Measurements from ENCODE around the gene ZNF573. TPM values are rescaled to one million over a fixed set of nuclear protein-coding genes. Genes with fewer than 3 reads are reported as not detected.

Gene ZNF573
- total and polyA plus RNA-seq, 2 of the 13 experiments (the other 11 are each of a cell fraction or from before 2014, with no cell fraction given): 3.1 to 9.3 TPM

DNA sequence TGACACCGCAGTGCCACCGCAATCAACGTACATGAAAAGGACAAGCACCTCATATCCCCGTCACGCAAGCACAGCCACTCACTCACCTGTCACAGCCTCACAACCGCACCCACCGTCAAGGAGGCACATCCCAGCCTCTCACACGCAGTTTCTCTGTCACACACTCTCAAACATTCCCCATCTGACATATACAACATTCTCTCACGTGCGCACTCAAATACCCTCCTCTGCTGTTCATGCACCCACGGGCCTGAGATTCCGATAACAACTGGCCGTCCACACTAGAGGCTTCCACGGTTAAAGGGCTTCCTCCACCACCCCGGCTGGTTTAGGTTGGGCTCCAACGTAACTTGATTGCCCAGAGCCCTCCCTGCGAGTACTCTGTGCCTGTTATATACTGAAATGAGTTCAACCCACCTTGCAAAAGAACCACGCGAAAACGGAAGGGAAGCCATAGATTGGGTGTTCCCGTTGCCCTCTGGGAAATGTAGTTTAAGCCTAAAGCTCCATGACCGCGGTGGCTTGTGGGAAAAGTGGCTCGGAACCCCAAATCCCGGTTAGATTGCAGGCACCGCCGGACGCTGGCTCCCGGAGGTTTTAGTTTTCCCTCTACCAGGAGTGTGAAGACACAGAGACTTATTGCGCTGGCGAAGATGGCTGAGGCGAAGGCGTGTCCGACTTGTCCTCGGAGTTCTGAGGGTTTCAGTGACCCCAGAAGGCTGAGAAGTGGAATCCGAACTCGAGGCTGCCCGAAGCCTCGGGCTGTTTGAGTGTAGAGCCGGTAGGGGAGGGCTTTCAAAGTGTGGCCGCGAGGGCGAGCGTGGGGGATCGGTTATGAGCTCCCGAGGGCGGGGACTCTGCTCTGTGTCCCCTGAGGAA lies at the start of gene ZNF573 (continued):
- TF ChIP-seq, protein P1, sequence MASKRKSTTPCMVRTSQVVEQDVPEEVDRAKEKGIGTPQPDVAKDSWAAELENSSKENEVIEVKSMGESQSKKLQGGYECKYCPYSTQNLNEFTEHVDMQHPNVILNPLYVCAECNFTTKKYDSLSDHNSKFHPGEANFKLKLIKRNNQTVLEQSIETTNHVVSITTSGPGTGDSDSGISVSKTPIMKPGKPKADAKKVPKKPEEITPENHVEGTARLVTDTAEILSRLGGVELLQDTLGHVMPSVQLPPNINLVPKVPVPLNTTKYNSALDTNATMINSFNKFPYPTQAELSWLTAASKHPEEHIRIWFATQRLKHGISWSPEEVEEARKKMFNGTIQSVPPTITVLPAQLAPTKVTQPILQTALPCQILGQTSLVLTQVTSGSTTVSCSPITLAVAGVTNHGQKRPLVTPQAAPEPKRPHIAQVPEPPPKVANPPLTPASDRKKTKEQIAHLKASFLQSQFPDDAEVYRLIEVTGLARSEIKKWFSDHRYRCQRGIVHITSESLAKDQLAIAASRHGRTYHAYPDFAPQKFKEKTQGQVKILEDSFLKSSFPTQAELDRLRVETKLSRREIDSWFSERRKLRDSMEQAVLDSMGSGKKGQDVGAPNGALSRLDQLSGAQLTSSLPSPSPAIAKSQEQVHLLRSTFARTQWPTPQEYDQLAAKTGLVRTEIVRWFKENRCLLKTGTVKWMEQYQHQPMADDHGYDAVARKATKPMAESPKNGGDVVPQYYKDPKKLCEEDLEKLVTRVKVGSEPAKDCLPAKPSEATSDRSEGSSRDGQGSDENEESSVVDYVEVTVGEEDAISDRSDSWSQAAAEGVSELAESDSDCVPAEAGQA (IDR thresholded peaks at IDR 0.05; ENCODE audit: low read depth): 0 out of 2 replicates have a peak, but pooled peaks have one; percentile 33
- TF ChIP-seq, protein P1 (CRISPR knock-in tag; IDR thresholded peaks at IDR 0.05; ENCODE audit: borderline replicate concordance): no peak
- TF ChIP-seq, protein P2, sequence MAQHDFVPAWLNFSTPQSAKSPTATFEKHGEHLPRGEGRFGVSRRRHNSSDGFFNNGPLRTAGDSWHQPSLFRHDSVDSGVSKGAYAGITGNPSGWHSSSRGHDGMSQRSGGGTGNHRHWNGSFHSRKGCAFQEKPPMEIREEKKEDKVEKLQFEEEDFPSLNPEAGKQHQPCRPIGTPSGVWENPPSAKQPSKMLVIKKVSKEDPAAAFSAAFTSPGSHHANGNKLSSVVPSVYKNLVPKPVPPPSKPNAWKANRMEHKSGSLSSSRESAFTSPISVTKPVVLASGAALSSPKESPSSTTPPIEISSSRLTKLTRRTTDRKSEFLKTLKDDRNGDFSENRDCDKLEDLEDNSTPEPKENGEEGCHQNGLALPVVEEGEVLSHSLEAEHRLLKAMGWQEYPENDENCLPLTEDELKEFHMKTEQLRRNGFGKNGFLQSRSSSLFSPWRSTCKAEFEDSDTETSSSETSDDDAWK (CRISPR knock-in tag; IDR thresholded peaks at IDR 0.05): no peak
- TF ChIP-seq FOSL1 (CRISPR knock-in tag; IDR thresholded peaks at IDR 0.05; ENCODE audit: borderline replicate concordance) (no peak), TBX2 (CRISPR knock-in tag; IDR thresholded peaks at IDR 0.05; ENCODE audit: borderline replicate concordance) (peak; percentile 35), SOX13 (IDR thresholded peaks at IDR 0.05) (no peak), SOX13 (CRISPR knock-in tag; conservative IDR thresholded peaks at IDR 0.05 in 1 of 2, IDR thresholded peaks at IDR 0.05 in 1 of 2) (no peak; a peak in 1 of 4 replicates), SOX5 (CRISPR knock-in tag; IDR thresholded peaks at IDR 0.05; ENCODE audit: borderline replicate concordance) (no peak), SRSF4 (IDR thresholded peaks at IDR 0.05; ENCODE audit: low read depth, low read length, poor library complexity, severe bottlenecking) (no peak), KLF6 (CRISPR knock-in tag; IDR thresholded peaks at IDR 0.05) (0 out of 2 replicates have a peak, but pooled peaks have one; percentile 50), ISL2 (CRISPR knock-in tag; IDR thresholded peaks at IDR 0.05) (no peak), KLF13 (CRISPR knock-in tag; IDR thresholded peaks at IDR 0.05) (0 out of 2 replicates have a peak, but pooled peaks have one; percentile 38), HNRNPUL1 (IDR thresholded peaks at IDR 0.05; ENCODE audit: low read depth, low read length) (no peak)
- TF ChIP-seq, protein P3, sequence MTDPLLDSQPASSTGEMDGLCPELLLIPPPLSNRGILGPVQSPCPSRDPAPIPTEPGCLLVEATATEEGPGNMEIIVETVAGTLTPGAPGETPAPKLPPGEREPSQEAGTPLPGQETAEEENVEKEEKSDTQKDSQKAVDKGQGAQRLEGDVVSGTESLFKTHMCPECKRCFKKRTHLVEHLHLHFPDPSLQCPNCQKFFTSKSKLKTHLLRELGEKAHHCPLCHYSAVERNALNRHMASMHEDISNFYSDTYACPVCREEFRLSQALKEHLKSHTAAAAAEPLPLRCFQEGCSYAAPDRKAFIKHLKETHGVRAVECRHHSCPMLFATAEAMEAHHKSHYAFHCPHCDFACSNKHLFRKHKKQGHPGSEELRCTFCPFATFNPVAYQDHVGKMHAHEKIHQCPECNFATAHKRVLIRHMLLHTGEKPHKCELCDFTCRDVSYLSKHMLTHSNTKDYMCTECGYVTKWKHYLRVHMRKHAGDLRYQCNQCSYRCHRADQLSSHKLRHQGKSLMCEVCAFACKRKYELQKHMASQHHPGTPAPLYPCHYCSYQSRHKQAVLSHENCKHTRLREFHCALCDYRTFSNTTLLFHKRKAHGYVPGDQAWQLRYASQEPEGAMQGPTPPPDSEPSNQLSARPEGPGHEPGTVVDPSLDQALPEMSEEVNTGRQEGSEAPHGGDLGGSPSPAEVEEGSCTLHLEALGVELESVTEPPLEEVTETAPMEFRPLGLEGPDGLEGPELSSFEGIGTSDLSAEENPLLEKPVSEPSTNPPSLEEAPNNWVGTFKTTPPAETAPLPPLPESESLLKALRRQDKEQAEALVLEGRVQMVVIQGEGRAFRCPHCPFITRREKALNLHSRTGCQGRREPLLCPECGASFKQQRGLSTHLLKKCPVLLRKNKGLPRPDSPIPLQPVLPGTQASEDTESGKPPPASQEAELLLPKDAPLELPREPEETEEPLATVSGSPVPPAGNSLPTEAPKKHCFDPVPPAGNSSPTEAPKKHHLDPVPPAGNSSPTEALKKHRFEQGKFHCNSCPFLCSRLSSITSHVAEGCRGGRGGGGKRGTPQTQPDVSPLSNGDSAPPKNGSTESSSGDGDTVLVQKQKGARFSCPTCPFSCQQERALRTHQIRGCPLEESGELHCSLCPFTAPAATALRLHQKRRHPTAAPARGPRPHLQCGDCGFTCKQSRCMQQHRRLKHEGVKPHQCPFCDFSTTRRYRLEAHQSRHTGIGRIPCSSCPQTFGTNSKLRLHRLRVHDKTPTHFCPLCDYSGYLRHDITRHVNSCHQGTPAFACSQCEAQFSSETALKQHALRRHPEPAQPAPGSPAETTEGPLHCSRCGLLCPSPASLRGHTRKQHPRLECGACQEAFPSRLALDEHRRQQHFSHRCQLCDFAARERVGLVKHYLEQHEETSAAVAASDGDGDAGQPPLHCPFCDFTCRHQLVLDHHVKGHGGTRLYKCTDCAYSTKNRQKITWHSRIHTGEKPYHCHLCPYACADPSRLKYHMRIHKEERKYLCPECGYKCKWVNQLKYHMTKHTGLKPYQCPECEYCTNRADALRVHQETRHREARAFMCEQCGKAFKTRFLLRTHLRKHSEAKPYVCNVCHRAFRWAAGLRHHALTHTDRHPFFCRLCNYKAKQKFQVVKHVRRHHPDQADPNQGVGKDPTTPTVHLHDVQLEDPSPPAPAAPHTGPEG (CRISPR knock-in tag; IDR thresholded peaks at IDR 0.05): no peak

Data from HepG2 (cell line).